22Rv1 (cell line): ENCODE results near the gene STK26.

Experiments used
- H3K27ac ChIP-seq: fragments of 450-650 bp; 2 replicates; pipeline ENCODE4 v1.5.1; 2017
- CTCF ChIP-seq: fragments of 450-650 bp; IDR thresholded peaks from 2 replicates; pipeline ENCODE4 v1.5.1; 2017; ENCODE audit warnings: mild to moderate bottlenecking
- ZFX ChIP-seq: fragments of 450-650 bp; IDR thresholded peaks from 2 replicates; pipeline ENCODE4 v1.6.1; 2017; ENCODE audit warnings: antibody characterized with exemption, borderline replicate concordance

The STK26 gene

GRCh38 chrX:132022198-132022966 lies 720 bp upstream of the STK26 start:
- peak; percentile 5; the same call in 1 of the 2 replicates for TF ChIP-seq CTCF
- TF ChIP-seq ZFX: no peak
- H3K27ac ChIP-seq: peak overlapping the region; percentile 64; the same call in 1 of the 2 replicates

- peak overlapping the region; percentile 64 for H3K27ac ChIP-seq
- TF ChIP-seq ZFX (no peak), CTCF (no peak)
Measured at GRCh38 chrX:132023896-132024386, 839 bp downstream of the STK26 start.

- no peak overlapping the region for H3K27ac ChIP-seq
Measured at GRCh38 chrX:132025041-132025440, 1.9 kb downstream of the STK26 start.

GRCh38 chrX:132030264-132030663 lies 7.2 kb downstream of the STK26 start:
- H3K27ac ChIP-seq: no peak overlapping the region
- TF ChIP-seq ZFX (no peak), CTCF (no peak)

More at GRCh38 chrX:132025041-132025440, 1.9 kb downstream of the STK26 start:
- no peak for TF ChIP-seq CTCF
- TF ChIP-seq ZFX: no peak

- no peak for TF ChIP-seq CTCF
- no peak for TF ChIP-seq ZFX
- no peak overlapping the region for H3K27ac ChIP-seq
Measured at GRCh38 chrX:132031867-132032266, 8.8 kb downstream of the STK26 start.

GRCh38 chrX:132033166-132033565 lies 10.1 kb downstream of the STK26 start:
- TF ChIP-seq CTCF (no peak), ZFX (no peak)
- H3K27ac ChIP-seq: no peak overlapping the region

GRCh38 chrX:132034648-132035047 lies 11.5 kb downstream of the STK26 start:
- TF ChIP-seq ZFX (no peak), CTCF (no peak)
- no peak overlapping the region for H3K27ac ChIP-seq
